Ascending aorta (tissue), 2 donors: ENCODE measurements around the gene ATP6V1E1. TPM values are rescaled to one million over a fixed set of nuclear protein-coding genes. Genes with fewer than 3 reads are reported as not detected.

Experiments
- DNase-seq, 2 donors: peaks; one replicate each; pipeline ENCODE4 v3.0.0-alpha.2; 2019; ENCODE audit warnings: low spot score in 2 of 2
- H3K27ac ChIP-seq, 2 donors: fragments of 200-600 bp; sonication (generic); one replicate each; pipeline ENCODE4 v1.5.1; 2016 to 2017; ENCODE audit warnings: mild to moderate bottlenecking in 1 of 2
- H3K27me3 ChIP-seq: fragments of 200-600 bp; sonication (generic); one replicate; pipeline ENCODE4 v1.5.1; 2017
- H3K36me3 ChIP-seq, 2 donors: fragments of 200-600 bp; sonication (generic); one replicate each; pipeline ENCODE4 v1.5.1; 2016
- H3K4me1 ChIP-seq, 2 donors: fragments of 200-600 bp; sonication (generic); one replicate each; pipeline ENCODE4 v1.5.1; 2016 to 2017; ENCODE audit warnings: mild to moderate bottlenecking in 1 of 2
- H3K4me3 ChIP-seq, 2 donors: fragments of 200-600 bp; sonication (generic); one replicate each; pipeline ENCODE4 v1.5.1; 2016 to 2017; ENCODE audit warnings: mild to moderate bottlenecking in 1 of 2
- H3K9me3 ChIP-seq, 2 donors: fragments of 200-600 bp; sonication (generic); one replicate each; pipeline ENCODE4 v1.5.1; 2016
- CTCF ChIP-seq, 3 experiments: fragments of 200-600 bp in 2 of 3; fragments of 450-650 bp in 1 of 3; sonication (generic) in 2 of 3; IDR thresholded peaks; one replicate each; pipeline ENCODE4 v1.5.1; 2016 to 2019; ENCODE audit warnings: antibody characterized with exemption in 3 of 3, mild to moderate bottlenecking in 1 of 3, moderate library complexity in 1 of 3
- intact Hi-C: fragments of 100-400 bp; cut with DNase I; formaldehyde crosslinking; loops from one replicate; pipeline ENCODE4 v1.15.1; 2023
- total RNA-seq: library from RNA; depleted of rRNA; stranded (reverse); fragments of >200 nt; gene quantifications from one replicate; pipeline ENCODE4 v1.1.0, GENCODE V29; 2016

ATP6V1E1 gene
- total RNA-seq, 1 donor from 2014 or later = 94.6 TPM

- Histone ChIP-seq H3K4me3 (no peak overlapping the region), H3K4me1 (peaks cover 0 to 5% of the 10 kb centered on the region in 2 donors), H3K9me3 (no peaks in the 10 kb centered on the region), H3K27me3 (no peaks in the 10 kb centered on the region), H3K27ac (peak overlapping the region in 1 of 2 donors; percentile 68), H3K36me3 (no peaks in the 10 kb centered on the region)
- intact Hi-C loops = no loop called here
- DNase-seq = no peak
- TF ChIP-seq CTCF (IDR thresholded peaks at IDR 0.05) = no peak
Observed at GRCh38 chr22:17563936-17564391, 64.6 kb downstream of the ATP6V1E1 start.

GRCh38 chr22:17562906-17563870 lies 65.4 kb downstream of the ATP6V1E1 start, which contains the start of gene SLC25A18:
Gene SLC25A18 (plus strand): TSS chr22:17563498. CDS start chr22:17579945, 16,447 bp downstream.
- no peaks in the 10 kb centered on the region for H3K27me3 ChIP-seq
- intact Hi-C loops = no loop called here
- no peak for DNase-seq
- H3K4me1 ChIP-seq = peaks cover 0 to 5% of the 10 kb centered on the region in 2 donors
- TF ChIP-seq CTCF (IDR thresholded peaks at IDR 0.05) = no peak
- H3K27ac ChIP-seq = peak within 1 kb of the TSS in 1 of 2 donors; percentile 68
- no peaks in the 10 kb centered on the region for H3K36me3 ChIP-seq
- no peak within 1 kb of the TSS for H3K4me3 ChIP-seq
- H3K9me3 ChIP-seq = no peaks in the 10 kb centered on the region

GRCh38 chr22:17559188-17559587 lies 69.4 kb downstream of the ATP6V1E1 start:
- DNase-seq = no peak
- intact Hi-C loops = no loop called here

GRCh38 chr22:17554814-17555213 lies 73.7 kb downstream of the ATP6V1E1 start:
- no peak for DNase-seq
- H3K4me3 ChIP-seq = no peak overlapping the region
- no peaks in the 10 kb centered on the region for H3K27me3 ChIP-seq
- intact Hi-C loops = no loop called here
- no peak for TF ChIP-seq CTCF (IDR thresholded peaks at IDR 0.05)
- no peaks in the 10 kb centered on the region for H3K4me1 ChIP-seq
- H3K36me3 ChIP-seq = no peaks in the 10 kb centered on the region
- no peaks in the 10 kb centered on the region for H3K9me3 ChIP-seq
- no peak overlapping the region for H3K27ac ChIP-seq

More at GRCh38 chr22:17559188-17559587, 69.4 kb downstream of the ATP6V1E1 start:
- no peak for TF ChIP-seq CTCF (IDR thresholded peaks at IDR 0.05)
- no peak overlapping the region for H3K4me3 ChIP-seq
- no peaks in the 10 kb centered on the region for H3K9me3 ChIP-seq
- H3K27ac ChIP-seq = no peak overlapping the region
- no peaks in the 10 kb centered on the region for H3K36me3 ChIP-seq
- peaks cover 0 to 5% of the 10 kb centered on the region in 2 donors for H3K4me1 ChIP-seq
- no peaks in the 10 kb centered on the region for H3K27me3 ChIP-seq

- DNase-seq = no peak
- H3K36me3 ChIP-seq = no peaks in the 10 kb centered on the region
- no peaks in the 10 kb centered on the region for H3K9me3 ChIP-seq
- TF ChIP-seq CTCF (IDR thresholded peaks at IDR 0.05) = no peak
- no peaks in the 10 kb centered on the region for H3K4me1 ChIP-seq
- no peak overlapping the region for H3K27ac ChIP-seq
- H3K27me3 ChIP-seq = no peaks in the 10 kb centered on the region
- no peak overlapping the region for H3K4me3 ChIP-seq
- intact Hi-C loops = no loop called here
Observed at GRCh38 chr22:17552737-17553136, 75.8 kb downstream of the ATP6V1E1 start.
